Islet of Langerhans (tissue), 1 donor: ENCODE data around the gene UFSP2.
"Not testable (repeated sequence)": the region's sequence is repeated elsewhere in the genome, so short reads cannot be mapped to it uniquely, and the experiment has no call there.

Experiments used
- FAIRE-seq: peaks from one replicate; lab custom pipeline; 2011; peaks lifted over from hg19 to GRCh38; lab: Jason Lieb, UNC

The UFSP2 gene

GRCh38 chr4:185382754-185383153 is 43.0 kb downstream of the UFSP2 start:
- FAIRE-seq = no peak

DNA sequence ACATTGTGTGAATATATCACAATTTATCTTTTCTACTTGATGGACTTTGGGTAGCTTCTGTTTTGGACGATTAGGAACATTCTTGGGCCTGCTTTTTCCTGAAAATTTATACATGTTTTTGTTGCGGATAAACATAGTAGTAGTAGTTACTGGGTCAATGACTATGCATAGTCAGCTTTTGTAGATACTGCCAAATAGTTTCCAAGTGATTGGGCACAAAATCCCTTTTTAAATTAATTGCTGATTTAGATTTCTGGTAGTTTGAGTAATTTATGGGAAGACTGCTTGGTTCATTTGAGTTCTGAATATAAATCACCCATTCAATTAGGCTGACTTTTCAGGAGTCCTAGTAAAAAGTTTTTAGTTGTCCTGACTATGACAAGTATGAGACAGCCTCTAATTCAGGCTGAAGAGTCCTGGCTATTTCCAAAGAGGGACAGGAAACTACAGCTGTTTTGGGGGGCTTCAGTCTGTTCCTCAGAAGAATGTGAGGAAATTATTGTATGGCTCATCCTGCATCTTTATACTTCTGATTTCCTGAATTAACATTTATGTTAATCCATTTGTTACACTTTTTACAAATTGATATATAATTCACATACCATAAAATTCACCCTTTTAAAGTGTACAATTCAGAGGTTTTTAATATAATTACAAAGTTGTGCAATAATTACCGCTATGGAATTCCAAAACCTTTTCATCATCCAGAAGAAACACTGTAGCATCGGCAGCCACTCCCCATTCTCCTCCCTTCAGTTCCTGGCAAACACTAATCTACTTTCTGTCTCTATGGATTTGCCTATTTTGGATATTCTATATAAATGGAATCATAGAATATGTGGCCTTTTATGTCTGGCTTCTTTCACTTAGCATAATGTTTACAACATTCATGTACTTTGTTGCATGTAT is 44.2 kb downstream of the UFSP2 start:
- FAIRE-seq = no peak

GRCh38 chr4:185380320-185380719 is 45.4 kb downstream of the UFSP2 start:
- FAIRE-seq = no peak

GRCh38 chr4:185379326-185380295 is 46.2 kb downstream of the UFSP2 start:
- FAIRE-seq = no peak

DNA sequence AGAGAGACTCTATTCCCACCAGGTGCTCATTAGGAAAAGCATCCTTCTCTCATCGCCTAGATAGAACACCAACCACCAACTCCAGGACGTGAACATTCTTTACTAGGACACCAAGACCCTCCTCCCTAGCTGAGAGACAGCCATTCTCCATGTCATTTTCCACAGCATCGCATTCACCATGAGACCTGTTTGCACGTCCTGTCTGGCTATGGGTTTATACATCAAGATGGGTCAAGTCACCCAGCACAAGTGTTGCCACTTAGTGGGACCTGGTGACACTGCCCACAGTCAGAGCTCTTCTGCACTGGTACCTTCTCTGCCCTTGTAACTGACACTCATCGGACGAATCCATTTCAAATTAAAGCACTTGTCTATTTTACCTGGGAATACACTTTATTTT is 47.5 kb downstream of the UFSP2 start:
- FAIRE-seq = no peak

GRCh38 chr4:185374573-185374972 is 51.2 kb downstream of the UFSP2 start:
- FAIRE-seq = no peak

GRCh38 chr4:185374027-185374426 is 51.7 kb downstream of the UFSP2 start:
- no peak for FAIRE-seq

GRCh38 chr4:185371702-185372101 is 54.1 kb downstream of the UFSP2 start:
- FAIRE-seq = no peak

DNA sequence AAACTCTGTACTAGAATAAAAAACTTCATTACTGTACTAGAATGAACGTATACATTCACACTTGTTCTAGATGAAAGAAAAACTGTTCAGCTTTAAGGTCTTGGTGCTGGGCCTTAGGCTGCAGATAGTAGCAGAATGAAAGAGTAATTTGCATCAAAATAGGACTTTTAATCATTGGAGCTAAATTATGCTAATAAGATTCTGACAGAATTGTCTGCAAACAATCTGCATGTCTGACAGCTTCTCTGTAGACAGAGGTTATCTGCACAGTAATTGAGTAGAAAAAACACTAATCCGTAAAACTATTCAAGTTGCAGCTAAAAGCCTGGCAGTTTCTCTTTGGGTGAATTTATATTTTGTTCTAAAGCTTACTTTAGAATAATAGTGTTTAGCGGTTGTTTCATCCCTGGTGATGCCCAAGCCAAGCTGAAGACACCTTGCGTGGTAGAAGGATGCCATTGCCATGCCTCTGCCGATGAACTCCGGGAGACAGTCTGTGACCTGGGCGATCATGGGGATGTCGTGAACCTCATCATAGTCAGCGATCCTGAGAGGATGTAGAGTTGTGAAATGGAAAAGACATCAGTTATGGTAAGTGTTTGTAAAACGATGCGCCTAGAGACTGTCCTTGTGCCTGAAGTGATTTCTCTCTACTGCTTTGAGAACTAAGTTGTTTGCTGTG is 55.4 kb downstream of the UFSP2 start:
- no peak for FAIRE-seq

GRCh38 chr4:185369731-185370130 is 56.0 kb downstream of the UFSP2 start:
- no peak for FAIRE-seq

- FAIRE-seq = no peak
Measured at GRCh38 chr4:185364886-185365285, 60.9 kb downstream of the UFSP2 start.

GRCh38 chr4:185363251-185363650 is 62.5 kb downstream of the UFSP2 start:
- FAIRE-seq = no peak

DNA sequence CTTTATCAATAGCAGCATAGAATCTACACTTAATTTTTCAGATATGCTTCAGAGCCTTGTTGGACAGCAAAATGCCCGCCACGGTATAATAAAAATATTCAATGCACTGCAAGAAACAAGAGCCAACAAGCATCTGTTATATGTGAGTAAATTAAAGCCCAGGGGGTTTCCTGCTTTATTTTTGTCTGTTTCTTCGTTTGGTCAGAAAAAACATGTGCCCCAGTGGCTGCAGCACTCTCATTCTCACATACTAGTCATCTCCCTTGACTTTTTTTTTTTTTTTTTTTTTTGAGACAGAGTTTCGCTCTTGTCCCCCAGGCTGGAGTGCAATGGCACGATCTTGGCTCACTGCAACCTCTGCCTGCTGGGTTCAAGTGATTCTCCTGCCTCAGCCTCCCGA is 63.2 kb downstream of the UFSP2 start:
- FAIRE-seq = not testable (repeated sequence)

DNA sequence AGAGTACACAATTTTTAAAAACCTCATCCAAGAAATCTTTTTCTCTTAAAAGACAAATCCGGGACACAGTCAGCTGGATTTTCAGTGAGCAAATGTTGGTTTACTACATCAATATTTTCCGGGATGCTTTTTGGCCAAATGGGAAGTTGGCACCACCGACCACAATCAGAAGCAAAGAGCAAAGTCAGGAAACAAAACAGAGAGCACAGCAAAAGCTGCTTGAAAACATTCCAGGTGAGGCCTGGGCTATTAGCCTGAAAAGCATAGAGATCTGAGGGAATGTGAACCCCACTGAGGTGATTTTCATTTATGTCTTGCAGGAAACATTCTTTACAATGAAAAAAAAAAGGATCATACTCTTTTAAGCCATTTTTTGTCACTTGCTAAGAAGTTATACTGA is 63.9 kb downstream of the UFSP2 start:
- FAIRE-seq = no peak

GRCh38 chr4:185359767-185360446 is 65.9 kb downstream of the UFSP2 start:
- FAIRE-seq = no peak

- no peak for FAIRE-seq
Measured at GRCh38 chr4:185358959-185359358, 66.8 kb downstream of the UFSP2 start.

GRCh38 chr4:185358514-185358913 is 67.2 kb downstream of the UFSP2 start:
- no peak for FAIRE-seq

- FAIRE-seq = no peak
Measured at GRCh38 chr4:185357733-185358440, 67.9 kb downstream of the UFSP2 start.

GRCh38 chr4:185357211-185357610 is 68.6 kb downstream of the UFSP2 start:
- no peak for FAIRE-seq

GRCh38 chr4:185352741-185353140 is 73.0 kb downstream of the UFSP2 start:
- no peak for FAIRE-seq

- FAIRE-seq = no peak
Measured at GRCh38 chr4:185352202-185352601, 73.6 kb downstream of the UFSP2 start.
